Activated CD8-positive, alpha-beta T cell treated with anti-CD3 and anti-CD28 coated beads for 36 hours (primary cell): ENCODE results near the gene GPX3. TPM values are rescaled to one million over a fixed set of nuclear protein-coding genes. Genes with fewer than 3 reads are reported as not detected.

Source experiments
- ATAC-seq: fragments of 200-7000 bp; cut with Tn5 transposase; one replicate; pipeline ENCODE4 v1.10.0; 2021; ENCODE audit warnings: mild to moderate bottlenecking, moderate library complexity
- CTCF ChIA-PET: fragments of 350-600 bp; sonication (Branson Sonifier 250); formaldehyde crosslinking; loops from one replicate; lab custom pipeline; 2021; ENCODE audit warnings: antibody characterized with exemption; lab: Charles Lee
- POLR2A ChIA-PET: fragments of 350-600 bp; sonication (Branson Sonifier 250); formaldehyde crosslinking; loops from one replicate; lab custom pipeline; 2021; ENCODE audit warnings: antibody characterized with exemption; lab: Charles Lee
- DNase-seq: peaks from one replicate; pipeline ENCODE4 v3.0.0-alpha.2; 2020
- H3K27ac Mint-ChIP-seq: one replicate; pipeline ENCODE4 v1.8.0; 2021; ENCODE audit warnings: mild to moderate bottlenecking, mixed read lengths
- H3K27me3 Mint-ChIP-seq: one replicate; pipeline ENCODE4 v1.8.0; 2021; ENCODE audit warnings: mixed read lengths
- H3K36me3 Mint-ChIP-seq: one replicate; pipeline ENCODE4 v1.8.0; 2021; ENCODE audit warnings: low read depth, mixed read lengths
- H3K4me1 Mint-ChIP-seq: one replicate; pipeline ENCODE4 v1.8.0; 2021; ENCODE audit warnings: low read depth, mixed read lengths
- H3K4me3 Mint-ChIP-seq: one replicate; pipeline ENCODE4 v1.8.0; 2021; ENCODE audit warnings: mild to moderate bottlenecking, moderate library complexity, mixed read lengths
- H3K9me3 Mint-ChIP-seq: one replicate; pipeline ENCODE4 v1.8.0; 2021; ENCODE audit warnings: mixed read lengths
- CTCF ChIP-seq: fragments of 200-600 bp; IDR thresholded peaks from one replicate; pipeline ENCODE4 v1.8.0; 2022; ENCODE audit warnings: antibody characterized with exemption, mild to moderate bottlenecking
- intact Hi-C: fragments of 100-400 bp; cut with micrococcal nuclease; formaldehyde crosslinking; loops from one replicate; pipeline ENCODE4 v1.10.0; 2022
- total RNA-seq, 2 experiments: library from RNA; stranded (reverse); gene quantifications; one replicate each; pipeline ENCODE4 v1.2.3, GENCODE V29; 2021

The GPX3 gene
- total RNA-seq, 2 experiments from 2014 or later: not detected

- DNase-seq (no peak), ATAC-seq (no peak)
- no peaks in the 10 kb centered on the region for H3K27me3 Mint-ChIP-seq
- ChIA-PET CTCF (interaction anchor here (1.1 to 16.1 kb wide), 19 partner anchors 8 to 137 kb away, joined by 4 to 478 read pairs (median 14); partner anchors contain the start of genes GPX3 and TNIP1), POLR2A (interaction anchor here (0.9 to 2.1 kb wide), 6 partner anchors 12 to 63 kb away, joined by 3 to 7 read pairs (median 4); no protein-coding TSS in a partner anchor)
- peaks cover 58% of the 10 kb centered on the region for H3K36me3 Mint-ChIP-seq
- intact Hi-C loops: loop anchor here (5.0 kb wide), 1 partner anchor 44 kb away; no protein-coding TSS in a partner anchor
- TF ChIP-seq CTCF: no peak
- no peaks in the 10 kb centered on the region for H3K9me3 Mint-ChIP-seq
- H3K4me1 Mint-ChIP-seq: peaks cover 12% of the 10 kb centered on the region
- no peak overlapping the region for H3K27ac Mint-ChIP-seq
- no peak overlapping the region for H3K4me3 Mint-ChIP-seq
Measured at GRCh38 chr5:151052836-151053235, 32.4 kb downstream of the GPX3 start.

- H3K27me3 Mint-ChIP-seq: no peaks in the 10 kb centered on the region
- ChIA-PET POLR2A (no interaction called here), CTCF (interaction anchor here (1.3 to 16.1 kb wide), 3 partner anchors 35 to 110 kb away, joined by 3 to 478 read pairs (median 64); no protein-coding TSS in a partner anchor)
- H3K4me1 Mint-ChIP-seq: peaks cover 19% of the 10 kb centered on the region
- ATAC-seq (no peak), DNase-seq (no peak)
- H3K27ac Mint-ChIP-seq: peak overlapping the region; percentile 46
- peaks cover 56% of the 10 kb centered on the region for H3K36me3 Mint-ChIP-seq
- H3K4me3 Mint-ChIP-seq: no peak overlapping the region
- no peak for TF ChIP-seq CTCF
- intact Hi-C loops: loop anchor here (5.0 kb wide), 1 partner anchor 43 kb away; no protein-coding TSS in a partner anchor
- H3K9me3 Mint-ChIP-seq: no peaks in the 10 kb centered on the region
Measured at GRCh38 chr5:151053796-151054462, 33.5 kb downstream of the GPX3 start.

GRCh38 chr5:151054709-151055108 is 34.3 kb downstream of the GPX3 start:
- no peak for ATAC-seq
- ChIA-PET CTCF (interaction anchor here (0.7 to 16.1 kb wide), 4 partner anchors 34 to 603 kb away, joined by 3 to 478 read pairs (median 5); no protein-coding TSS in a partner anchor), POLR2A (interaction anchor here (0.6 to 1.2 kb wide), 2 partner anchors 14 to 15 kb away, joined by 3 read pairs; no protein-coding TSS in a partner anchor)
- no peaks in the 10 kb centered on the region for H3K27me3 Mint-ChIP-seq
- H3K9me3 Mint-ChIP-seq: no peaks in the 10 kb centered on the region
- peaks cover 26% of the 10 kb centered on the region for H3K4me1 Mint-ChIP-seq
- intact Hi-C loops: loop anchor here (5.0 kb wide), 1 partner anchor 43 kb away; no protein-coding TSS in a partner anchor
- H3K36me3 Mint-ChIP-seq: peaks cover 62% of the 10 kb centered on the region
- H3K27ac Mint-ChIP-seq: no peak overlapping the region
- DNase-seq: no peak
- no peak for TF ChIP-seq CTCF
- no peak overlapping the region for H3K4me3 Mint-ChIP-seq

GRCh38 chr5:151055336-151055735 is 34.9 kb downstream of the GPX3 start:
- intact Hi-C loops: no loop called here
- ChIA-PET CTCF (interaction anchor here (0.7 to 16.1 kb wide), 4 partner anchors 34 to 604 kb away, joined by 3 to 478 read pairs (median 5); no protein-coding TSS in a partner anchor), POLR2A (interaction anchor here (1.2 kb wide), 1 partner anchor 14 kb away, joined by 3 read pairs; no protein-coding TSS in a partner anchor)
- Mint-ChIP-seq H3K27me3 (no peaks in the 10 kb centered on the region), H3K9me3 (no peaks in the 10 kb centered on the region), H3K4me1 (peaks cover 32% of the 10 kb centered on the region), H3K36me3 (peaks cover 66% of the 10 kb centered on the region), H3K27ac (no peak overlapping the region), H3K4me3 (no peak overlapping the region)
- ATAC-seq (no peak), DNase-seq (no peak)
- no peak for TF ChIP-seq CTCF
